ENCODE measurements around the gene LRIG2. TPM values are rescaled to one million over a fixed set of nuclear protein-coding genes. Genes with fewer than 3 reads are reported as not detected.

LRIG2 gene
- total and polyA plus RNA-seq, 4 donors = 2.9 to 33.6 (median 8.3) TPM

DNA sequence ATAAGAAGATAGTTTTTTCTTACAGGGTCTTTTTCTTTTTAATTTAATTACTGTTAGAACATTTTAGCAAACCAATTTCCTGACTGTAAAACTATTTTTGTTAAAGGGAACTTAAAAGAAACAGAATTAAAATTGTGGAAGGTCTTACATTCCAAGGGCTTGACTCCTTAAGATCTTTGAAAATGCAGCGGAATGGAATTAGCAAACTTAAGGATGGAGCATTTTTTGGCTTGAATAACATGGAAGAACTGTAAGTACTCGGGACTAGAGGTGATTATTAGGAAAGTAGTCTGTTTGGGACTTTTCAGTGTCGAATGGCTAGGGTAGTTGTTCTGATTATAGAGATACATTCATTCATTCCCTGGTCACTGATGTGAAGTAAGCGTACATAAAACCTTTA lies 21.5 kb downstream of the LRIG2 start:
- TF ChIP-seq, protein P1, sequence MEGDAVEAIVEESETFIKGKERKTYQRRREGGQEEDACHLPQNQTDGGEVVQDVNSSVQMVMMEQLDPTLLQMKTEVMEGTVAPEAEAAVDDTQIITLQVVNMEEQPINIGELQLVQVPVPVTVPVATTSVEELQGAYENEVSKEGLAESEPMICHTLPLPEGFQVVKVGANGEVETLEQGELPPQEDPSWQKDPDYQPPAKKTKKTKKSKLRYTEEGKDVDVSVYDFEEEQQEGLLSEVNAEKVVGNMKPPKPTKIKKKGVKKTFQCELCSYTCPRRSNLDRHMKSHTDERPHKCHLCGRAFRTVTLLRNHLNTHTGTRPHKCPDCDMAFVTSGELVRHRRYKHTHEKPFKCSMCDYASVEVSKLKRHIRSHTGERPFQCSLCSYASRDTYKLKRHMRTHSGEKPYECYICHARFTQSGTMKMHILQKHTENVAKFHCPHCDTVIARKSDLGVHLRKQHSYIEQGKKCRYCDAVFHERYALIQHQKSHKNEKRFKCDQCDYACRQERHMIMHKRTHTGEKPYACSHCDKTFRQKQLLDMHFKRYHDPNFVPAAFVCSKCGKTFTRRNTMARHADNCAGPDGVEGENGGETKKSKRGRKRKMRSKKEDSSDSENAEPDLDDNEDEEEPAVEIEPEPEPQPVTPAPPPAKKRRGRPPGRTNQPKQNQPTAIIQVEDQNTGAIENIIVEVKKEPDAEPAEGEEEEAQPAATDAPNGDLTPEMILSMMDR (IDR thresholded peaks at IDR 0.05; ENCODE audit: control extremely low read depth, extremely low read depth) = no peak
- no peaks in the 10 kb centered on the region for H3K9me3 ChIP-seq (ENCODE audit: control insufficient read depth in 4 of 4, insufficient read depth in 3 of 4, low read length in 3 of 4)
- no peaks in the 10 kb centered on the region for H3K27me3 ChIP-seq (ENCODE audit: control insufficient read depth in 3 of 3, insufficient read depth in 3 of 3, low read length in 2 of 3)
- H3K4me1 ChIP-seq (ENCODE audit: control insufficient read depth in 5 of 5, insufficient read depth in 5 of 5, low read length in 5 of 5) = no peaks in the 10 kb centered on the region
- no peak overlapping the region for H3K9ac ChIP-seq (ENCODE audit: insufficient read depth in 1 of 2, low read length in 2 of 2)
- DNase-seq (no peak), ATAC-seq (ENCODE audit: insufficient read depth, low FRiP score) (no peak)
- H3K4me3 ChIP-seq = no peak overlapping the region
- WGBS, 2 donors = 95 to 98% methylated on average over 4 of the region's 4 CpGs
- H3K36me3 ChIP-seq (ENCODE audit: control insufficient read depth in 4 of 4, insufficient read depth in 4 of 4, low read length in 4 of 4) = peaks cover 2 to 36% (median 22%) of the 10 kb centered on the region in 4 donors
- H3K27ac ChIP-seq (ENCODE audit: low read depth in 1 of 2, low read length in 1 of 2) = no peak overlapping the region

- DNase-seq (peak in 1 of 3 donors; percentile 47), ATAC-seq (ENCODE audit: insufficient read depth, low FRiP score) (no peak)
- WGBS, 2 donors = 87 to 90% methylated on average over 5 of the region's 5 CpGs
- TF ChIP-seq, protein P1 (IDR thresholded peaks at IDR 0.05; ENCODE audit: control extremely low read depth, extremely low read depth) = no peak
- Histone ChIP-seq H3K4me3 (no peak overlapping the region), H3K27ac (ENCODE audit: low read depth in 1 of 2, low read length in 1 of 2) (peak overlapping the region in 1 of 2 donors; percentile 33), H3K4me1 (ENCODE audit: control insufficient read depth in 5 of 5, insufficient read depth in 5 of 5, low read length in 5 of 5) (no peaks in the 10 kb centered on the region), H3K9me3 (ENCODE audit: control insufficient read depth in 4 of 4, insufficient read depth in 3 of 4, low read length in 3 of 4) (no peaks in the 10 kb centered on the region), H3K27me3 (ENCODE audit: control insufficient read depth in 3 of 3, insufficient read depth in 3 of 3, low read length in 2 of 3) (no peaks in the 10 kb centered on the region), H3K36me3 (ENCODE audit: control insufficient read depth in 4 of 4, insufficient read depth in 4 of 4, low read length in 4 of 4) (peaks cover 2 to 42% (median 26%) of the 10 kb centered on the region in 4 donors), H3K9ac (ENCODE audit: insufficient read depth in 1 of 2, low read length in 2 of 2) (no peak overlapping the region)
Observed at GRCh38 chr1:113095790-113096455, 22.9 kb downstream of the LRIG2 start.

- peaks cover 2 to 45% (median 28%) of the 10 kb centered on the region in 4 donors for H3K36me3 ChIP-seq (ENCODE audit: control insufficient read depth in 4 of 4, insufficient read depth in 4 of 4, low read length in 4 of 4)
Observed at GRCh38 chr1:113096493-113096892, 23.5 kb downstream of the LRIG2 start.

More at GRCh38 chr1:113096493-113096892, 23.5 kb downstream of the LRIG2 start:
- 97 to 98% methylated on average over 3 of the region's 3 CpGs for WGBS, 2 donors
- Histone ChIP-seq H3K27me3 (ENCODE audit: control insufficient read depth in 3 of 3, insufficient read depth in 3 of 3, low read length in 2 of 3) (no peaks in the 10 kb centered on the region), H3K4me3 (no peak overlapping the region), H3K9me3 (ENCODE audit: control insufficient read depth in 4 of 4, insufficient read depth in 3 of 4, low read length in 3 of 4) (no peaks in the 10 kb centered on the region), H3K9ac (ENCODE audit: insufficient read depth in 1 of 2, low read length in 2 of 2) (no peak overlapping the region), H3K4me1 (ENCODE audit: control insufficient read depth in 5 of 5, insufficient read depth in 5 of 5, low read length in 5 of 5) (no peaks in the 10 kb centered on the region), H3K27ac (ENCODE audit: low read depth in 1 of 2, low read length in 1 of 2) (no peak overlapping the region)
- TF ChIP-seq, protein P1 (IDR thresholded peaks at IDR 0.05; ENCODE audit: control extremely low read depth, extremely low read depth) = no peak
- DNase-seq (no peak), ATAC-seq (ENCODE audit: insufficient read depth, low FRiP score) (no peak)
